ENCODE data around the gene PCOLCE2. TPM values are rescaled to one million over a fixed set of nuclear protein-coding genes. Genes with fewer than 3 reads are reported as not detected.
"Not testable (repeated sequence)": the region's sequence is repeated elsewhere in the genome, so short reads cannot be mapped to it uniquely, and the experiment has no call there.

PCOLCE2 gene
- total RNA-seq, 4 donors from 2014 or later, result 5.3 to 27.4 (median 9.1) TPM

- Histone ChIP-seq H3K4me3 (no peak overlapping the region), H3K4me1 (no peaks in the 10 kb centered on the region)
- TF ChIP-seq POLR2A (IDR thresholded peaks at IDR 0.05) (no peak), CTCF (IDR thresholded peaks at IDR 0.05) (no peak)
Observed at GRCh38 chr3:142886940-142887339, 1.9 kb downstream of the PCOLCE2 start.

GRCh38 chr3:142886021-142886420, 2.9 kb downstream of the PCOLCE2 start:
- Histone ChIP-seq H3K4me1 (no peaks in the 10 kb centered on the region), H3K4me3 (no peak overlapping the region), H3K27me3 (no peaks in the 10 kb centered on the region), H3K27ac (no peak overlapping the region), H3K36me3 (no peaks in the 10 kb centered on the region), H3K9me3 (no peaks in the 10 kb centered on the region)
- no peak for DNase-seq
- intact Hi-C loops (cut with DNase I; ENCODE audit: low total_unique reads), result no loop called here
- TF ChIP-seq POLR2A (IDR thresholded peaks at IDR 0.05) (no peak), CTCF (IDR thresholded peaks at IDR 0.05) (no peak)

More at GRCh38 chr3:142886940-142887339, 1.9 kb downstream of the PCOLCE2 start:
- H3K27me3 ChIP-seq, result no peaks in the 10 kb centered on the region
- H3K9me3 ChIP-seq, result no peaks in the 10 kb centered on the region
- H3K27ac ChIP-seq, result no peak overlapping the region
- H3K36me3 ChIP-seq, result no peaks in the 10 kb centered on the region
- intact Hi-C loops (cut with DNase I; ENCODE audit: low total_unique reads), result no loop called here
- DNase-seq, result no peak

GRCh38 chr3:142884531-142884930, 4.4 kb downstream of the PCOLCE2 start:
- no peaks in the 10 kb centered on the region for H3K4me1 ChIP-seq
- H3K27me3 ChIP-seq, result no peaks in the 10 kb centered on the region
- intact Hi-C loops (cut with DNase I; ENCODE audit: low total_unique reads), result no loop called here
- no peak for DNase-seq
- no peaks in the 10 kb centered on the region for H3K36me3 ChIP-seq
- H3K9me3 ChIP-seq, result no peaks in the 10 kb centered on the region
- H3K4me3 ChIP-seq, result no peak overlapping the region
- no peak overlapping the region for H3K27ac ChIP-seq
- no peak for TF ChIP-seq CTCF (IDR thresholded peaks at IDR 0.05)
- TF ChIP-seq POLR2A (IDR thresholded peaks at IDR 0.05), result no peak

- DNase-seq; H3K36me3 ChIP-seq; H3K27me3 ChIP-seq; H3K9me3 ChIP-seq; H3K4me1 ChIP-seq; H3K27ac ChIP-seq; intact Hi-C loops (cut with DNase I; ENCODE audit: low total_unique reads); H3K4me3 ChIP-seq: not testable (repeated sequence)
Observed at GRCh38 chr3:142883534-142883933, 5.3 kb downstream of the PCOLCE2 start.

GRCh38 chr3:142881445-142882224, 7.2 kb downstream of the PCOLCE2 start:
- Histone ChIP-seq H3K4me3 (no peak overlapping the region), H3K36me3 (no peaks in the 10 kb centered on the region), H3K27ac (no peak overlapping the region), H3K27me3 (no peaks in the 10 kb centered on the region), H3K9me3 (no peaks in the 10 kb centered on the region), H3K4me1 (no peaks in the 10 kb centered on the region)
- intact Hi-C loops (cut with DNase I; ENCODE audit: low total_unique reads), result no loop called here
- DNase-seq, result no peak
- TF ChIP-seq POLR2A (IDR thresholded peaks at IDR 0.05) (no peak), CTCF (IDR thresholded peaks at IDR 0.05) (no peak)

Data from uterus (tissue), 4 donors.